Spleen (tissue), 7 donors: ENCODE measurements around the gene VEGFB.
A peak's percentile ranks its signal among the peaks of the same experiment; 100 is the strongest.

Experiments
- POLR2AphosphoS5 ChIP-seq, 3 donors: sonication (generic); formaldehyde crosslinking; IDR thresholded peaks; one replicate each; pipeline ENCODE4 v1.5.1; 2017; ENCODE audit warnings: antibody characterized with exemption in 3 of 3
- TF ChIP-seq, protein P1 (sequence below), 11 experiments: fragments of 200-600 bp in 7 of 11; fragments of 450-650 bp in 4 of 11; sonication (generic) in 4 of 11; IDR thresholded peaks in 8 of 11; conservative IDR thresholded peaks in 3 of 11; 1 replicate in 7 of 11; 2 replicates in 4 of 11; pipeline versions ENCODE4 v1.4.0 to v1.8.0; 2016 to 2021; ENCODE audit warnings: antibody characterized with exemption in 11 of 11, inconsistent platforms in 4 of 11, mild to moderate bottlenecking in 1 of 11
- donor health status: DM: no; HTN: no; CAD: no; lungs with moderate emphysema.
- donor health status: DM: no; HTN: no; CAD: no.
- donor health status: DM: no; HTN: no; CAD: no.

GRCh38 chr11:64258946-64259532 lies 24.7 kb downstream of the VEGFB start:
- TF ChIP-seq, protein P1, sequence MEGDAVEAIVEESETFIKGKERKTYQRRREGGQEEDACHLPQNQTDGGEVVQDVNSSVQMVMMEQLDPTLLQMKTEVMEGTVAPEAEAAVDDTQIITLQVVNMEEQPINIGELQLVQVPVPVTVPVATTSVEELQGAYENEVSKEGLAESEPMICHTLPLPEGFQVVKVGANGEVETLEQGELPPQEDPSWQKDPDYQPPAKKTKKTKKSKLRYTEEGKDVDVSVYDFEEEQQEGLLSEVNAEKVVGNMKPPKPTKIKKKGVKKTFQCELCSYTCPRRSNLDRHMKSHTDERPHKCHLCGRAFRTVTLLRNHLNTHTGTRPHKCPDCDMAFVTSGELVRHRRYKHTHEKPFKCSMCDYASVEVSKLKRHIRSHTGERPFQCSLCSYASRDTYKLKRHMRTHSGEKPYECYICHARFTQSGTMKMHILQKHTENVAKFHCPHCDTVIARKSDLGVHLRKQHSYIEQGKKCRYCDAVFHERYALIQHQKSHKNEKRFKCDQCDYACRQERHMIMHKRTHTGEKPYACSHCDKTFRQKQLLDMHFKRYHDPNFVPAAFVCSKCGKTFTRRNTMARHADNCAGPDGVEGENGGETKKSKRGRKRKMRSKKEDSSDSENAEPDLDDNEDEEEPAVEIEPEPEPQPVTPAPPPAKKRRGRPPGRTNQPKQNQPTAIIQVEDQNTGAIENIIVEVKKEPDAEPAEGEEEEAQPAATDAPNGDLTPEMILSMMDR (IDR thresholded peaks at IDR 0.05 in 8 of 11, conservative IDR thresholded peaks at IDR 0.05 in 3 of 11): no peak
- TF ChIP-seq POLR2AphosphoS5 (IDR thresholded peaks at IDR 0.05): peak in 1 of 3 donors; percentile 7
